CD4-positive, alpha-beta T cell treated with Interleukin-17A for 1 hour (primary cell): ENCODE data around the gene PRRC1.
"Not testable (repeated sequence)": the region's sequence is repeated elsewhere in the genome, so short reads cannot be mapped to it uniquely, and the experiment has no call there.

Experiments used
- DNase-seq: peaks from one replicate; pipeline ENCODE4 v3.0.0-alpha.2; 2020

The PRRC1 gene

DNA sequence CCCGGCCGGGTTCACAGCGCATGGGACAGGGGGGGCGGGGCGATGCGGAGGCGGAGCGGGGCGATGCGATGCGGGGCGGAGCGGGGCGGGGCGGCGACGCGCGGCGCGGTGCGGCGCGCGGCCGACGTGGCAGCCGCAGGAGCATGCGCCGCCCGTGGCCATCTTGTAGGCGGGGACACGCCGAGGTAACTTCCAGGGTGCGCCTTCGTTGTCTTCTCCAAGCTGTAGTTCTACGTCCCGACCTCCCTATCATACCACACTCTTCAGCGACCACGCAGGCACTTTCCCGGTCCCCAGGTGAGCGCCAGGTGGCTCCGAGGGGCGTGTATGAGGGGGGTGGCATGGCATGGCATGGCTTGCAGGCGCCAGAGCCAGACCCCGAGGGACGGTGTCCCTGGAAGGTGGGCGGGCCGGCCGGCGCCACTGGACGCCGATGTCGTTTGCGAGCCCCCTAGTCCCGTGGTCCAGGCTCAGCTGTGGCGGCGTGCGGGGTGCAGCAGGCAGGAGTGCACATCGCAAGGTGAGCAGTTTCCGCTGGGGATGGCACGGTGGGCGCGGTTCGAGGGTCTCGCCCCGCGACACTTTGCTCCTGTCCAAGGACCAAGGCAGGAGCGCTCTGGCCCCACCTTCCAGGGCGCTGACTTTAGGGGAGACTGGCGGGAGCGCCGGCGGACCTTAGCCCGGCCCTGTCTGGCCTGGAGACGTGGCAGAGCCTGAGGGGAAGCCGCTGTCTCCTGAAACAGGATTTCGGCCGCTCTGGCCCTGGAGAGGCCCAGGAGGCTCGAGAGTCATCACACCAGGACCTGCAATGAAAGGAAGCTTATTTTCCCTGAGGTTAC, at the start of gene PRRC1:
PRRC1 (plus strand) TSS at position 161 of the 839 bp plus-strand sequence. CDS start 5,840 bp downstream, outside the sequence.
- DNase-seq = peak; percentile 82

DNA sequence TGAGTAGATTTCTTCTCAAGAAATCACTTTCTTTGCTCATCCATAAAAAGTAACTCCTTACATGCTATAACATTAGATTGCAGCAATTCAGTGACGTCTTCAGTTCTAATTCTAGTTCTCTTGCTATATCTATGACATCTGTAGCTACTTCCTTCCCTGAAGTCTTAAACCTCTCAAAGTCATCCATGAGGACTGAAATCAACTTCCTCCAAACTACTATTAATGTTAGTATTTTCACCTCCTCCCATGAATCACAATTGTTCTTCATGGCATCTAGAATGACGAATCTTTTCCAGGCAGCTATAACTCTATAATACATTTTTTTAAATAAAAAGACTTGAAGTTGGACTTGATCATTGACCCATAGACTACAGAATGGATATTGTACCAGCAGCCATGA, 46.2 kb upstream of the PRRC1 start:
- no peak for DNase-seq

DNA sequence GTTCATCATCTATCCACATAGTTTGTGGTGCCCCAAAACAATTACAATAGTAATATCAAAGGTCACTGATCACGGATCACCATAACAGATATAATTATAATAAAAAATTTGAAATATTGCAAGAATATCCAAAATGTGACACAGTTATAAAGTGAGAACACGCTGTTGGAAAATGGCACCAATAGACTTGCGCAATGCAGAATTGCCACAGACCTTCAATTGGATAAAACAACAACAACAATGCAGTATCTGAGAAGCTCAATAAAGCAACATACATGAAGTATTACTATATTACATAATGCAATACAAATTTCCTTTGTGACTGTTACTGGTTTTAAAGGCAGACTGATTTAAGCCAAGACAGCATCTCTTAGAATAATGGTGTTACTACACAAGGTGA, 44.7 kb upstream of the PRRC1 start:
- DNase-seq = no peak

- no peak for DNase-seq
These were observed 31.0 kb upstream of the PRRC1 start for GRCh38 chr5:127486471-127486870.

DNA sequence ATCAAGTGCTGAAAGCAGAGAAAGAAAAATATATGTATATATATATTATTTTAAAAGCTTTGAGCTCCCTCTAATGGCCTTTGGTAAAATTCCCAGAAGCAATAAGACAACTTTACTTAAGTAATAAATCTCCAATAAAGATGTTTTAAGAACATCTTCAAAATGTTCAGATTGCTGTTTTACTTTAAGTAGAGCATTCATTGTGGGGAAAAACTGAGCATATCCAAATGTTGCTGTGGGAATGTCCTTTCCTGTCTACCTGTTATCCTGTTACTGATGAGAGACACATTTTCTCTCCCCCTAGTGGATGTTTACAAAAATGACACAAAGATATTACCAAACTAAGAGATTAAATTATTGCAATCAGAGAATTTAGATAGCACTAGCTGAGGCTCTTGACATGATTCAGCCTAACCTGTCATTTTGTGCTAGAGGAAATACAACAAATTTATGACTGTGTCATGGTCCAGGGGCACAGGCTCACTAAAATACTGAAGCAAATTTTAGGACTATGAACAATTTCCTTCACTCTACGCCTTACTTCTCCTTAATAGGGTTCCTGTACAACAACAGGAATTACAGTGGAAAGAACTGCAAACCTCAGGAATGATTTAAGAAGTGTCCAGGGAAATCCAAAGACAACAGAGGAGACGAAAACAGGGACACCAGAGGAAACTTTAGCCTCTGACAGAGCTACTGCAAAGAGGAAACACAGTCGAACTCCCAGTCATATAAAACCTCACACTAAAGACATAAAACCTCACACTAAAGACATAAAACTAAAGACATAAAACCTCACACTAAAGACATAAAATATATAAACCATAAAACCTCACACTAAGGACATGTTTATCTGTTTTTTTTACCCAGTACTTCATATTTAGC, 24.3 kb upstream of the PRRC1 start:
- peak; percentile 39 for DNase-seq

DNA sequence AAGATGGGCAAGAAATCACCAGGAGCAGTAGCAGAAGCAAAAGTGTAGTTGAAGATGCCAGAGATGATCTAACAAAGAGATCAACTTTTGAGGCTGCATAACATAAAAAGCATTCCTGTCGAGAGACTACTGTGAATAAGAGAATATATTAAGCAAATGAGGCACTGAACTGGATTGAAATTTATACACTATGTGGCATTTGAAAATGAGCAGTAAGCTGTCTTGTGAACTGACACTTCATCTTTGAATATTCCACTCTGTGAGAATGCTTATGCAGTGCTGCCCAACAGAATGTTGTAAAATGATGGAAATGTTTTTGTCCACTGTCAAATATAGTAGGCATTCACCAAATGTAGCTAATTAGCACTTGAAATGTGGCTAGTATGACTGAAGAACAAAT, 18.9 kb upstream of the PRRC1 start:
- DNase-seq = no peak

DNA sequence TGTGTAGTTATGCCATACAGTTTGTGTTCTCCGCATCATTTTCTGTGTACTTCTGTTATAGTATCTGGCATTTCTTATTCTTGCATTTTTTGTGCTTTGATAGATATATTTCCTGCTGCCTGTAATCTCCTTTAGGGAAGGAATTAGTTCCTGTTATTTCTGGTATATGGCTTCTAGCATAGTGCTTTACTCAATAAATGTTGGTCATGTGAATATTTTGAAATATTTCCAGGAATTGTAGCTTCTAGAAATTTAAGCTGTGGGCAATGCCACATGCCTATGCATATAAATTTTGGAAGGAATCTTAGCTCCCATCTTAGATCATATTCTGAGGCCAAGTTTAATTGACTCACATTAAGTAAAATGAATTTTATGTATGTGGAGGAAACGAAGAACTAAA, 11.5 kb upstream of the PRRC1 start:
- DNase-seq = no peak

- DNase-seq = no peak
These were observed 10.8 kb upstream of the PRRC1 start for GRCh38 chr5:127506616-127507015.

DNA sequence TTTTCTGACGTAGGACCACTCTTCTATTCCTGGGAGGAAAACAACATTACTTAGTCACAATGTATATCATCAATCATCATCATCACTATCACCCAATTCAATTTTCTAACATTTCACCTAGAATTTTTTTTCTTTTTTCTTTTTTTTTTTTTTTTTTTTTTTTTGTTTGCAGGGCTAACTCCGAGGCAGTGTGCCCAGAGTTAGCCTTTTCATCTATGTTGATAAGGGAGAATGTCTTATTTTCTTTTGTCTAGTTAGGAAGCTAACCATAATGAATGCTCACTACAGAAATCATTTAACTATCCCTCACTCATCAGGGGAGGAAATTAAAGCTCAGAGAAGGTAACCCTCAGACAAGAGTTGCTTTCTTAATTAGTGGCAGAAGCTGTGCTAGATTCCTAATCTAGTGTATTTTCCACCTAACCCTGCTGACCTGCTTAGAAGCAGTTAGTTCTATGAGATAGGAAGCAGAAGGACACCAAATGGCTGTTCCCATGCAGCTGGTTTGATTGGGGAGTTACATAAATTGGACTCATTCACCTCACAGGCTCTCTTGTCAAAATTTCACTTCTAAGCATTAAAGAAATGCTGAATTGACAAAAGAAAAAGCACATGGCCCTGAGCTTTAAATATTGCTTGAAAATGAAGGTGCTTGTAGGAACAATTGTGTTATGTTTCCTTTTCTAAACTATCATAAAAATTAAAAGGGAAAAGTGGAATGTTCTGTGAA, 8.6 kb upstream of the PRRC1 start:
- DNase-seq = no peak

DNA sequence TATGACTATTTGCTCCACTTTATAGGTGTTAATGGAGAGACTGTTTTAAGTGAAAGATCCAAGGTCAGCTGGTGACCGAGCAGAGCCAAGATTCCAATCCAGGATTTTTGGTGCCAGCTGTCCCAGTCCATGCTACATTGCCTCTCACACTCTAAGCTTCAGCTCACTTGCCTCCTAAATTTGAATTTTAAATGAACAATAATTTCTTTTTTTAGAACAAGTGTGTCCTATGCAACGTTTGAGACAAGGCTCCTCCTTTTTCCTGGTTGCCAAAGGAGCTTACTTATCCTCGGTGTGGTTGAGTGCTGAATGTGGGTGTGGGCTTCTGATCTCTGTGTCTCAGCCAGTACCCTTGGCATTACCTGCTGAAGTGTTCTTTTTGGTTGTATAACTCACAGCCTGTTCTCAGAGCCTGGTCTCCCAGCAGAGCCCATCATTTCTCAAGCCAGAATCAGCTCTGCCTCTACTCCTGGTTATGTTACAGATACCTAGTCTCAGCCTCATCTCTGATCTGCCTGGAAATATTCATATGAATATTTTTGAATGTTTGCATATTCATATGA, 4.0 kb upstream of the PRRC1 start:
- DNase-seq = no peak

DNA sequence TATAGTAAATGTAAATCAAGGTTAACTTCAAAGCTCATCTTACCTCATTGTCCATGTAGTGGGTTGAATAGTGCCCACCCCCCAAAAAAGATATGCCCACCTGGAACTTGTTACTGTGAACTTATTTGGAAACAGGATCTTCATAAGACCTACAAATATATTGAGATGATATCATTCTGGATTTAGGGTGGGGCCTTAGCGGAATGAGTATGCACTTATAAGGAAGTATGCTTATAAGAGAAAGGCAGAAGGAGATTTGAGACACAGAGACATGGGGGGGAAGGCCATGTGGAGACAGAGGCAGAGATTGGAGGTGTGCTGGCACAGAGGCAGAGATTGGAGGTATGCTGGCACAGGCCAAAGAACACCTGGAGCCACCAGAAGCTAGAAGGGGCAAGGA, 2.6 kb upstream of the PRRC1 start:
- no peak for DNase-seq

DNA sequence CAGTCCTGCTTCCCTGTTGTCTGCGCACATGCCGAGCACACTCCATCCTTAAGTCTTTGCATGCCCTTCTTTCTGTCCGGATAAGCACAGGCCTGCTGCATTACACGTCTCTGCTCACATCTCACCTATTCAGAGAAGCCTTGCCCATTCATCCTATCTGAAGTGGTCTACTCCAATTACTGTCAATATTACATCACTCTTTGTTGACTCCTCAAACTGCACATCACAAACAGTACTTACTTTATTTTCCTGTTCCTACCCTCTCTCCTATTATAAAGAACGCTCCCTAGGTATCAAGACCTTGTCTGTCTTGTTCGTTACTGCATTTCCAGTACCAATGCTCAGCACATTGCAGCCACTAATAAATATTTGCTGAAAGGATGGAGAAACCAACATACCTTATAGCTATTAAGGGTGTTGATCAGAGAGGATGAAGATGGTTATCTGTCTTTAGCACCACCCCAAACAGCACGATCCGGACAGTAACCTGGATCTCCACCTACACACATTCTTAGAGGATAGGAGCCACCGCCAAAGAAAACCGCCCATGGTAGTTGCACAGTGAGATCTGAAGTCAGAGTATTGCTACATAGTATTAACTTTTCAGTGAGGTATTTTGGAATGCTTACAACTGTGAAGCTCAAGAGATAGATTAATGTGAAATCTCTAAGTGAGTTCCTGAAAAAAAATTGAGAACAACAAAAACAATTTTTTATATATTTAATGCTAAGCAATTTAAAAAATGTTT, 1.6 kb upstream of the PRRC1 start:
- DNase-seq = no peak

DNA sequence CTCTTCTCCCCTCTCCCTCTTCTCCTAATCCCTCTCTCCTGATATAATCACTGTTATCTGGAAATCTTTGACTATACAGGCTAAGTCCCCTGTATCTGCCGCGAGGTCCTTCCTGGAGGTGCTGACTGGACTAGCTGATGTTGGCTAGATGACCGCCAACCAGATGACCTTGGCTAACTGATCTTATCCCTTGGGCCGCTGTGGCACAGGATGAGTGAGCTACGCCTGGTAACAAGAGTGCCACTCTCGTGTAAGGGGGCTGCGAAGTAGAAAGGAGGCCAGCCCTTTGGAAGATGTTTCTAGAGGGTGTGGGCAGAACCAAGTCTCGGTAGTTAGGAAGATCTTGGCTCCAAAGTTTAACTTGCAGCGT, 345 bp upstream of the PRRC1 start:
- no peak for DNase-seq

DNA sequence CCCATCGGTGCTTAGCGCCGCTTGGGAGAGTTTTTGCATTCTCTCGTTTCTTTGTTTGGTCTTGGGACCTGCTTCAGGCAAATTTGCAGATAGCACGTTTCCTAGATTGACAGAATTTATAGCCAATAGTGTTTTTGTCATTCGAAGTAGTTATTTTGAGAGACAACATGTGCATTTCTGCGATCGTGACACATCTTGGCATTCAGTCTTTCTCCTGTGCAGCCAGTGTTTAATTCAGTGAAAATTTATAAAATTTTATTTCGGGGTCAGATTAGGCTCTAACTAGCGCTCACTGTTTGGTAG, 830 bp downstream of the PRRC1 start:
- peak; percentile 50 for DNase-seq

- no peak for DNase-seq
These were observed 2.1 kb downstream of the PRRC1 start for GRCh38 chr5:127519527-127519926.

GRCh38 chr5:127521138-127521770, 3.8 kb downstream of the PRRC1 start:
- no peak for DNase-seq

DNA sequence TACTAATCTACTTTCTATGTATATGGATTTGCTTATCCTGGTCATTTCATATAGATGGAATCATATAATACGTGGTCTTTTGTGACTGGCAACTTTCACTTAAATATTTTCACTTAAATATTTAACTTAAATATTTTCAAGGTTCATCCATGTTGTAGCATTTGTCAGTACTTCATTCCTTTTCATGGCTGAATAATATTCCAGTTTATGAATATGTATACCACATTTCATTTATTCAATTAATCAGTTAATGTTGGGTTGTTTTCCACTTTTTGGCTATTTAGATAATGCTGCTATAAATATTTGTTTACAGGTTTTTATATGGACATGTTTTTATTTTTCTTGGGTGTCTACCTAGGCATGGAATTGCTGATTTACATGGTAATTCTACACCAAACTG, 7.7 kb downstream of the PRRC1 start:
- DNase-seq = no peak

DNA sequence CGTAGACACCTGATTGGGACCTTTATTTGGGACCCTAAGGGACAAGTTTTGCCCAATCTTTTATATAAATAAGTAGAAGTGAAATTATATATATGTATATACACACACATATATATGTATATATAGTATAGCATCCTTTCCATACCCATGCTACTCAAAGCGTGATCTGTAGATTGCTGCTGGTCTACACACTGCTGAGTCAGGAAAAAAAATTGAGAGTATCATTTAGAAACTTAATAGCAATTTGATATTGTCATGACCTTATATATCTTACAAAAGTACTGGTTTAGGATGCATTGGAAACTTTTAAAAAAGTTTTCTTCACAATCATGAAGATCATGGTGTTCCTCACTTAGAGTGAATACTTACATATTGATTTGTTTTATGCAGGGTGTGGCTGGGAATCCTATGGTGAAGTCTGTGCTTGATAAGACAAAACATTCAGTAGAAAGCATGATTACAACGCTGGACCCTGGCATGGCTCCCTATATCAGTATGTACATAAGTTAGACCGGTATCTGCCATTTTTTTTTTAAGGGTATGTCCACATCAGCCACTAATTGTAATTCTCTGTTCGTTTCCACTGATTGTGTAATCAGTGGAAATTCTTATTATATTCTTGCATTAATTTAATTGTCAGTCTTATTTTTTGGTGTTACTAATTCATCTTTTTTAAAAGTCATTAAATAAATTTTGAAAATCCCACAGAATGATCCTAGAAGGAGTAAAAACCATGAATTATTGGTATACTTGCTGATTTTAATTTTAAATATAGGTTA, 12.7 kb downstream of the PRRC1 start:
- no peak for DNase-seq

DNA sequence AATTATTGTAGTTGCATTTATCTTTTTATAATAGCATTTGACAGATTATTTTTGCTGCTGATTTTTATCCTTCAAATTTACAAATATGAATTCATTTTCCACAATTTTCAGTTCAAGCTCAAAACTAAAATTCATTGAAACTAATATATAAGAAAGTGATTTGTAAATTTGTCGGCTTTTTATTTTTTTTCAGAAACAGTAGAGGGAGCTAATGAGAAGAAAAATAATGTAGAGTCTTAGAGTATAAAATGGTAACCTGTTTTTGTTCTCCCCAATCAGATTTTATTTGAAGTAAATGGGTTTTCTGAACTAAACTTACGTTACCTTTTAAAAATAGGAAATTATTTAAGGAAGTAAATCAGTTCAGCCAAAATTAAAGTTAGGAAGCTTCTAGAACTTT, 19.2 kb downstream of the PRRC1 start:
- DNase-seq = peak; percentile 6

DNA sequence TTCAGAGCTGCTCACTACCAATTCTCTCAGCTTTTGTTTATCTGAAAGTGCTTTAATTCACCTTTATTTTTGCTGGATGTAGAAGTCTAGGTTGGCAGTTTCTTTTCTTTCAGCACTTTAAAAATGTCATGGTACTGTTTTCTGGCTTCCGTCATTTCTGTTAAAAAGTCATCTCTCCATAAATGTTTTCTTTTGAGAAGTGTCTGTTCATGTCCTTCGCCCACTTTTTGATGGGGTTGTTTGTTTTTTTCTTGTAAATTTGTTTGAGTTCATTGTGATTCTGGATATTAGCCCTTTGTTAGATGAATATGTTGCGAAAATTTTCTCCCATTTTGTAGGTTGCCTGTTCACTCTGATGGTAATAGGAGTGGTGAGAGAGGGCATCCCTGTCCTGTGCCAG, 23.1 kb downstream of the PRRC1 start:
- DNase-seq = not testable (repeated sequence)

DNA sequence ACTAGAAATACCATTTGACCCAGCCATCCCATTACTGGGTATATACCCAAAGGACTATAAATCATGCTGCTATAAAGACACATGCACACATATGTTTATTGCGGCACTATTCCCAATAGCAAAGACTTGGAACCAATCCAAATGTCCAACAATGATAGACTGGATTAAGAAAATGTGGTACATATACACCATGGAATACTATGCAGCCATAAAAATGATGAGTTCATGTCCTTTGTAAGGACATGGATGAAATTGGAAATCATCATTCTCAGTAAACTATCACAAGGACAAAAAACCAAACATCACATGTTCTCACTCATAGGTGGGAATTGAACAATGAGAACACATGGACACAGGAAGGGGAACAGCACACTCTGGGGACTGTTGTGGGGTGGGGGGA, 27.8 kb downstream of the PRRC1 start:
- DNase-seq = not testable (repeated sequence)
